Suprapubic skin (tissue), 4 donors: Measurements from ENCODE around the gene RAB6B. TPM values are rescaled to one million over a fixed set of nuclear protein-coding genes. Genes with fewer than 3 reads are reported as not detected.

ENCODE experiments used
- DNase-seq, 2 donors: peaks; one replicate each; pipeline ENCODE4 v3.0.0-alpha.2; 2019; ENCODE audit warnings: low spot score in 2 of 2
- H3K27ac ChIP-seq: fragments of 200-600 bp; sonication (generic); one replicate; pipeline ENCODE4 v1.5.1; 2019
- H3K27me3 ChIP-seq: fragments of 200-600 bp; sonication (generic); one replicate; pipeline ENCODE4 v1.5.1; 2019
- H3K36me3 ChIP-seq: fragments of 200-600 bp; sonication (generic); one replicate; pipeline ENCODE4 v1.5.1; 2019
- H3K4me1 ChIP-seq: fragments of 200-600 bp; sonication (generic); one replicate; pipeline ENCODE4 v1.5.1; 2019
- H3K4me3 ChIP-seq: fragments of 200-600 bp; sonication (generic); one replicate; pipeline ENCODE4 v1.5.1; 2019; ENCODE audit warnings: mild to moderate bottlenecking
- H3K9me3 ChIP-seq: fragments of 200-600 bp; sonication (generic); one replicate; pipeline ENCODE4 v1.5.1; 2019
- EP300 ChIP-seq: sonication (generic); formaldehyde crosslinking; IDR thresholded peaks from one replicate; pipeline ENCODE4 v1.6.1; 2017; ENCODE audit warnings: antibody characterized with exemption
- POLR2A ChIP-seq, 2 donors: fragments of 450-650 bp; IDR thresholded peaks; one replicate each; pipeline ENCODE4 v1.6.1; 2017; ENCODE audit warnings: antibody characterized with exemption in 2 of 2, mild to moderate bottlenecking in 2 of 2, moderate library complexity in 2 of 2
- POLR2AphosphoS5 ChIP-seq, 3 donors: sonication (generic); formaldehyde crosslinking; IDR thresholded peaks; one replicate each; pipeline ENCODE4 v1.6.1; 2017; ENCODE audit warnings: antibody characterized with exemption in 3 of 3
- WGBS: methylation state at CpG from one replicate; pipeline ENCODE4 v1.1.5; 2018; 5-methylcytosine and 5-hydroxymethylcytosine counted together
- total RNA-seq, 4 donors: library from RNA; depleted of rRNA; stranded (reverse); fragments of >200 nt; gene quantifications; one replicate each; pipeline ENCODE4 v1.1.0, GENCODE V29; 2016
- TF ChIP-seq, protein P1 (sequence below), 2 donors: fragments of 200-600 bp in 1 of 2; fragments of 450-650 bp in 1 of 2; sonication (generic) in 1 of 2; IDR thresholded peaks; one replicate each; pipeline ENCODE4 v1.5.1; 2016 to 2019; ENCODE audit warnings: antibody characterized with exemption in 2 of 2, mild to moderate bottlenecking in 1 of 2, moderate library complexity in 1 of 2

The RAB6B gene
- total RNA-seq, 4 donors from 2014 or later, result 0.34 to 1.3 (median 0.83) TPM

DNA sequence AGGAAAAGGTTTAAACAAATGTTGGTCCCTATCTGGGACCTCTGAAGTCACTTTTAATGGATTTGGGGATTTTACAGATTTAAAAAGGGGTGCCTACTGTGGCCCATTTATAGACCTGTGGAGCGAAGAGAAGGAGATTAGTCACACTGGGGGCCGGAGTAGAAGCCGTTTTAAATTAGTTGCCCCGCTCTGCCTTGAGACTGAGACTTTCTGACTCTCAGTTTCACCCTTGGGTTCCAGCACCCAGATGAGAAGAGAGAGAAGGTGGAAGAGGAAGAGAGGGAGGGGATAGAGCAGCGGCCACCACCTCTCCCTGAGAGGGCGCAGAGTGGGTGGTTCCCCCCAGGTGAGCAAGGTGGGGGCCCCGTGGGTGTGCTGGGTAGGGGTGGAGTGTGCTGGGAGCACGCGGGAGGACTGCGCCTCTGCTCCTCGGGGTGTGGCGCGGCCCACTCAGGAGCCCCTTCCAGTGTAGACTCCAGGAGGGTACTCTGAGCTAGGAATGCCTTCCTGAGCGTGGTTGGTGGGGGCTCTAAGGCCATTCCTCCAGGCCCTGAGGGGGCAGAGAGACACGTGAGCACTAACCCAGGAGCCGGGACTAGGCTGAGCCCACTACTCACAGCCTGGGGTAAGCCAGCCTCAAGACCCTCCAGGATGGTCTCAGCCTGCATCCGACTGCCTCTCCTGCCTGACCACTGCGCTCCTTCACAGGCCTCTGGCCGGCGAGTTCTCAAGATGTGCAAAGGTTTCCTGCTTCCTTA, 32.6 kb upstream of the RAB6B start:
- Histone ChIP-seq H3K4me1 (peaks cover 16% of the 10 kb centered on the region), H3K27ac (no peak overlapping the region), H3K4me3 (peak overlapping the region; percentile 55), H3K9me3 (no peaks in the 10 kb centered on the region), H3K36me3 (no peaks in the 10 kb centered on the region), H3K27me3 (no peaks in the 10 kb centered on the region)
- TF ChIP-seq EP300, result no peak
- TF ChIP-seq, protein P1, sequence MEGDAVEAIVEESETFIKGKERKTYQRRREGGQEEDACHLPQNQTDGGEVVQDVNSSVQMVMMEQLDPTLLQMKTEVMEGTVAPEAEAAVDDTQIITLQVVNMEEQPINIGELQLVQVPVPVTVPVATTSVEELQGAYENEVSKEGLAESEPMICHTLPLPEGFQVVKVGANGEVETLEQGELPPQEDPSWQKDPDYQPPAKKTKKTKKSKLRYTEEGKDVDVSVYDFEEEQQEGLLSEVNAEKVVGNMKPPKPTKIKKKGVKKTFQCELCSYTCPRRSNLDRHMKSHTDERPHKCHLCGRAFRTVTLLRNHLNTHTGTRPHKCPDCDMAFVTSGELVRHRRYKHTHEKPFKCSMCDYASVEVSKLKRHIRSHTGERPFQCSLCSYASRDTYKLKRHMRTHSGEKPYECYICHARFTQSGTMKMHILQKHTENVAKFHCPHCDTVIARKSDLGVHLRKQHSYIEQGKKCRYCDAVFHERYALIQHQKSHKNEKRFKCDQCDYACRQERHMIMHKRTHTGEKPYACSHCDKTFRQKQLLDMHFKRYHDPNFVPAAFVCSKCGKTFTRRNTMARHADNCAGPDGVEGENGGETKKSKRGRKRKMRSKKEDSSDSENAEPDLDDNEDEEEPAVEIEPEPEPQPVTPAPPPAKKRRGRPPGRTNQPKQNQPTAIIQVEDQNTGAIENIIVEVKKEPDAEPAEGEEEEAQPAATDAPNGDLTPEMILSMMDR (IDR thresholded peaks at IDR 0.05), result no peak
- no peak for TF ChIP-seq POLR2A (IDR thresholded peaks at IDR 0.05)
- no peak for TF ChIP-seq POLR2AphosphoS5 (IDR thresholded peaks at IDR 0.05)
- 65% methylated on average over 14 of the region's 20 CpGs for WGBS
- peak in 1 of 2 donors; percentile 56 for DNase-seq

DNA sequence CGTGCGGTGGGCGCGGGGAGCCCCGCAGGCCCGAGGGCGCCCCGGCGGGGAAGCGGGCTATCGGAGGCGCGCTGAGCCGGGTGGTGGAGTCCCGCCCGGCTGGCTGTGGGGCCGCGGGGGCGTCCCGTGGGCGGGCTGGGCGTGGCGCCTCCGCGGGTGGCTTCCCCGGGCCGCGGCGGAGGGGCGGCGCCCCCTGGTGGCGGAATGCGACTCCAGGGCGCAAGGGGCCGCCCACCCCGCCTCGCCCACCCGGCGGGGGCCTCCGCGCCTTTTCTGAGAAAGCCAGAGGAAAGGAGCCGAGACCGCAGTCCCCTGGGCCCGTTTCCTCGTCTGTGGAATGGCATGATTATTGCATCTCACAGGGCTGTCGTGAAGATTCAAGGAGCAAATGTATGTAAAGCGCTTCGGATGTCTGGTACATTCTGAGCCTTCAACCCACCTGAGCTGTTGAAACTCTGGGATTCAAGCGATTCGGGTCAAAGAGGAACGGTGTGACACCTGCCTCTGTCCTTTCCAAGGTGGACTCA, 31.9 kb upstream of the RAB6B start:
- Histone ChIP-seq H3K9me3 (no peaks in the 10 kb centered on the region), H3K4me3 (peak overlapping the region; percentile 55), H3K36me3 (no peaks in the 10 kb centered on the region), H3K27me3 (no peaks in the 10 kb centered on the region), H3K4me1 (peaks cover 16% of the 10 kb centered on the region), H3K27ac (no peak overlapping the region)
- TF ChIP-seq EP300, result no peak
- TF ChIP-seq, protein P1 (IDR thresholded peaks at IDR 0.05), result peak; percentile 76 to 86
- 2% methylated on average over 7 of the region's 51 CpGs for WGBS
- no peak for DNase-seq

DNA sequence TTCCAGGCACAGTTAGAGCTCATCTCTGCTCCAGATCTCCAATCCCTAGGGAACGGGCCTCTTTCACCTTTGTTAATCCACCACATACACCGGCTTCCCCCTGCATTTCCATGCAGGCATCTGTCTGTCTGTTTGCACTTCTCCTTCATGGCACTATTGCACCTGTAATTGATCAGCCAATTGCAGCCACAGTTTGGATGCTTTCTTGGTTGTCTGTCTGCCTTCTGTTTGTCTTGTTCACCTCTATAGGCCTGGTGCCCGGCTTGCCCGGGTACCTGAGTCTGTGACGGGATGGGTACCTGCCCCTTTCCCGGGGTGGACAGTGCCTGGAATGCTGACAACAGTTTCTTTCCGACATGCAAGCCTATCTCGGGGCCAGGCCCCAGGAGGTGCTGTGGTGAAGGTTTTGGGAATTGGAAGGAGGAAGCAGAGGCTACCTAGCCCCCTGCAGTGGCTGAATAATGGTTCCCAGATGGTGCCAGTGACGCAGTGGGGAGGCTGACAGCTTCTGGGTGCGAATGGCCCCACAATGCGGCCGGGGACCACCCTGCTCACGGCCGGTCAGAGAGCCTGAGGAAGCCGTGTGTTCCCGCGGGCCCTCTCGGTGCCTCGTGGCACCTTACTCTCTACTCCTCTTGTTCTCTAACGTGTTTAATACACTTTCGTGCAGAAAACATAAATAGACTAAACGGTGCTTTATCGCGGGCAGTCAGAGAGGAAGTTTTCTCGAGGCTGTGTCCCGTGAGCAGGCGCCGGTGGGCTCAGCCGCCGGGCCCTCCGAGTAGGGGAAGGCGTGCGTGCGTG, 31.3 kb upstream of the RAB6B start:
- Histone ChIP-seq H3K27ac (no peak overlapping the region), H3K4me1 (peaks cover 16% of the 10 kb centered on the region), H3K27me3 (no peaks in the 10 kb centered on the region), H3K36me3 (no peaks in the 10 kb centered on the region), H3K4me3 (peak overlapping the region; percentile 55), H3K9me3 (no peaks in the 10 kb centered on the region)
- TF ChIP-seq, protein P1 (IDR thresholded peaks at IDR 0.05), result no peak
- TF ChIP-seq EP300 (no peak), POLR2AphosphoS5 (IDR thresholded peaks at IDR 0.05) (no peak), POLR2A (IDR thresholded peaks at IDR 0.05) (no peak)
- peak in 1 of 2 donors; percentile 74 for DNase-seq
- 35% methylated on average over 20 of the region's 34 CpGs for WGBS

DNA sequence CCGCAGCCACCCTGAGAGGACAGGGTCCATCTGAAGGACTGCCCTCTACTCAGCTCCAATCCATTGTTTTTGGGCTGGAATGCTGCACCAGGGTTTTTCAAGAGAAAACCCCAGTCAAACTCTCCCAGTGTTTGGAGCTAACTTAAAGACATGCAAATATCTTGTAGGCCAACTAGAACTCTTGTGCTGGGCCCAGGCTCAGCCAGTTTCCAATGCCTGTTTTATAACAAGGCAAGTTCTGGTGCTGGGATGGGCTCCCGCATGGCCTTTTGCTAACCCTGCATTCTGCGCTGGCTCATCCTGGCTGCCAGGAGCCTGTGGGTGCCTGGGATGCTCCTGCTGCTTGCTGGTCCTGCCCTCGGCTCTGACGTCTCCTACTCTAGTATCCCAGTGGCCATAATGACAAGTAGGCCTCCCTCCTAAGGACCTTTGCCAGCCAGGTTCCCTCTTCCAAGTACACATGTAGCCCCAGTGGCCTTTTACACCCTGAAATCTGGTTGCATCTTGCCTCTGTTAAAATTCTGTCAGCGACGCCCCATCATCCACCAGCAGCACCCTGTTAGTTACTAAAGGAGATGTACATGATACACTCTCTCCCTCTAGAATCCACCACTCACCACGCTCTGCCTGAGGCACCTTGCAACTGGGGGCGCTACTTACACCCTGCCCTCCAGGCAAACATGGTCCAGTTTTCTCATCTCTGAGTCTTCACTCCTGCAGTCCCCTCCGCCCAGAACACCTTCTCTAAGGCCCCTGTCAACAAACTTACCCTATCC, 30.5 kb upstream of the RAB6B start:
- H3K4me1 ChIP-seq, result peaks cover 16% of the 10 kb centered on the region
- WGBS, result 95% methylated on average over 10 of the region's 10 CpGs
- H3K27ac ChIP-seq, result no peak overlapping the region
- TF ChIP-seq POLR2AphosphoS5 (IDR thresholded peaks at IDR 0.05) (no peak), POLR2A (IDR thresholded peaks at IDR 0.05) (no peak), EP300 (no peak)
- TF ChIP-seq, protein P1 (IDR thresholded peaks at IDR 0.05), result no peak
- H3K9me3 ChIP-seq, result no peaks in the 10 kb centered on the region
- H3K27me3 ChIP-seq, result no peaks in the 10 kb centered on the region
- no peaks in the 10 kb centered on the region for H3K36me3 ChIP-seq
- no peak overlapping the region for H3K4me3 ChIP-seq
- DNase-seq, result peak in 1 of 2 donors; percentile 67
